ENCODE measurements around the gene ZFAND2A.

Gene ZFAND2A

DNA sequence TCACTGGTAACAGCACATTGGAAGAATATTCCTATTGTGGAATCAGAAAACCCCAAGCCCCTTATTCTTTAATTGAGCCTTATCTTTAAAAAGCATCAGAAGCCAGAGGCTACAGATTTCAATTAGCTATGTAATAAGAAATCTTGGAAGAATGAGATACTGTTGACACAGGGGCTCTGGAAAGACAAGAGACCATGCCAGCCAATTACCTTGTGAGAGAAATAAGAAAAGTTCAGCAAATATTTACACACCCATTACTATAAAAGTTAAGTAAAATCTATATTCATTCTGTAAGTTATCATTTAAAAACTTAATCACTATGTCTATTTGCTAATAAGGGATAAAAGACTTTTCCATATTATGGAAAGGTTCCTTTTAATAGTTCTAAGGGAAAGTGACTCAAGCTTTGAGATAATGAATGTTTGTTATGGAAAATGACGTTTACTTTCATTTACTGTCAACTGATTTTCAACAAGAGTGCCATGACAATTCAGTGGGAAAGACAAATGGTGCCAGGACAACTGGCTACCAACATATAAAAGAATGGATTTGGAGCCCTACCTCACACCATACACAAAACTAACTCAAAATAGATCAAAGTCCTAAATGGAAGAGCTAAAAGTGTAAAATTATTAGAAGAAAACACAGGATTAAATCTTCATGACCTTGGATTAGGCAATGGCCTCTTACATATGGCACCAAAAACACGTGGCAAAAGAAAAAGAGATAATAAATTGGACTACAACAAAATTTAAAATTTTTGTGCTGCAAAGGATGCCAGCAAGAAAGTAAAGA, 28.3 kb downstream of the ZFAND2A start:
- H3K36me3 ChIP-seq (ENCODE audit: control insufficient read depth, insufficient read depth, low read length): peaks cover 12% of the 10 kb centered on the region; the same call in 1 of the 2 replicates
- no peak overlapping the region for H3K27ac ChIP-seq (ENCODE audit: low read depth, low read length)

GRCh38 chr7:1130021-1130990, 29.7 kb downstream of the ZFAND2A start:
- Histone ChIP-seq H3K27ac (ENCODE audit: low read depth, low read length) (no peak overlapping the region), H3K36me3 (ENCODE audit: control insufficient read depth, insufficient read depth, low read length) (peaks cover 21% of the 10 kb centered on the region; the same call in 1 of the 2 replicates), H3K9me3 (ENCODE audit: control insufficient read depth, insufficient read depth, low read length) (no peaks in the 10 kb centered on the region), H3K9ac (ENCODE audit: low read depth, low read length) (no peak overlapping the region), H3K4me1 (ENCODE audit: control insufficient read depth, insufficient read depth, low read length) (no peaks in the 10 kb centered on the region), H3K27me3 (ENCODE audit: control insufficient read depth, insufficient read depth, low read length) (no peaks in the 10 kb centered on the region), H3K4me3 (ENCODE audit: low read depth, low read length) (no peak overlapping the region)

More for the DNA sequence above, 28.3 kb downstream of the ZFAND2A start:
- H3K4me3 ChIP-seq (ENCODE audit: low read depth, low read length): no peak overlapping the region
- no peaks in the 10 kb centered on the region for H3K27me3 ChIP-seq (ENCODE audit: control insufficient read depth, insufficient read depth, low read length)
- no peaks in the 10 kb centered on the region for H3K9me3 ChIP-seq (ENCODE audit: control insufficient read depth, insufficient read depth, low read length)
- H3K9ac ChIP-seq (ENCODE audit: low read depth, low read length): no peak overlapping the region
- 0 out of 2 replicates have a peak, but pooled peaks cover 1% of the 10 kb centered on the region for H3K4me1 ChIP-seq (ENCODE audit: control insufficient read depth, insufficient read depth, low read length)

- H3K4me1 ChIP-seq (ENCODE audit: control insufficient read depth, insufficient read depth, low read length): no peaks in the 10 kb centered on the region
- no peak overlapping the region for H3K9ac ChIP-seq (ENCODE audit: low read depth, low read length)
- peaks cover 24% of the 10 kb centered on the region; the same call in 1 of the 2 replicates for H3K36me3 ChIP-seq (ENCODE audit: control insufficient read depth, insufficient read depth, low read length)
- H3K27me3 ChIP-seq (ENCODE audit: control insufficient read depth, insufficient read depth, low read length): no peaks in the 10 kb centered on the region
- H3K27ac ChIP-seq (ENCODE audit: low read depth, low read length): no peak overlapping the region
- no peaks in the 10 kb centered on the region for H3K9me3 ChIP-seq (ENCODE audit: control insufficient read depth, insufficient read depth, low read length)
- H3K4me3 ChIP-seq (ENCODE audit: low read depth, low read length): no peak overlapping the region
Observed at GRCh38 chr7:1129431-1129830, 30.6 kb downstream of the ZFAND2A start.

- no peaks in the 10 kb centered on the region for H3K27me3 ChIP-seq (ENCODE audit: control insufficient read depth, insufficient read depth, low read length)
- H3K36me3 ChIP-seq (ENCODE audit: control insufficient read depth, insufficient read depth, low read length): peaks cover 24% of the 10 kb centered on the region; the same call in 1 of the 2 replicates
- peaks cover 6% of the 10 kb centered on the region; the same call in 1 of the 2 replicates for H3K4me1 ChIP-seq (ENCODE audit: control insufficient read depth, insufficient read depth, low read length)
- no peak overlapping the region for H3K27ac ChIP-seq (ENCODE audit: low read depth, low read length)
- H3K9me3 ChIP-seq (ENCODE audit: control insufficient read depth, insufficient read depth, low read length): no peaks in the 10 kb centered on the region
- H3K9ac ChIP-seq (ENCODE audit: low read depth, low read length): no peak overlapping the region
- H3K4me3 ChIP-seq (ENCODE audit: low read depth, low read length): no peak overlapping the region
Observed at GRCh38 chr7:1127001-1127400, 33.0 kb downstream of the ZFAND2A start.

- Histone ChIP-seq H3K9ac (ENCODE audit: low read depth, low read length) (no peak overlapping the region), H3K9me3 (ENCODE audit: control insufficient read depth, insufficient read depth, low read length) (no peaks in the 10 kb centered on the region), H3K27me3 (ENCODE audit: control insufficient read depth, insufficient read depth, low read length) (no peaks in the 10 kb centered on the region), H3K36me3 (ENCODE audit: control insufficient read depth, insufficient read depth, low read length) (peaks cover 27% of the 10 kb centered on the region; the same call in 1 of the 2 replicates), H3K27ac (ENCODE audit: low read depth, low read length) (no peak overlapping the region), H3K4me1 (ENCODE audit: control insufficient read depth, insufficient read depth, low read length) (peaks cover 6% of the 10 kb centered on the region; the same call in 1 of the 2 replicates), H3K4me3 (ENCODE audit: low read depth, low read length) (no peak overlapping the region)
Observed at GRCh38 chr7:1125603-1125969, 34.4 kb downstream of the ZFAND2A start.

DNA sequence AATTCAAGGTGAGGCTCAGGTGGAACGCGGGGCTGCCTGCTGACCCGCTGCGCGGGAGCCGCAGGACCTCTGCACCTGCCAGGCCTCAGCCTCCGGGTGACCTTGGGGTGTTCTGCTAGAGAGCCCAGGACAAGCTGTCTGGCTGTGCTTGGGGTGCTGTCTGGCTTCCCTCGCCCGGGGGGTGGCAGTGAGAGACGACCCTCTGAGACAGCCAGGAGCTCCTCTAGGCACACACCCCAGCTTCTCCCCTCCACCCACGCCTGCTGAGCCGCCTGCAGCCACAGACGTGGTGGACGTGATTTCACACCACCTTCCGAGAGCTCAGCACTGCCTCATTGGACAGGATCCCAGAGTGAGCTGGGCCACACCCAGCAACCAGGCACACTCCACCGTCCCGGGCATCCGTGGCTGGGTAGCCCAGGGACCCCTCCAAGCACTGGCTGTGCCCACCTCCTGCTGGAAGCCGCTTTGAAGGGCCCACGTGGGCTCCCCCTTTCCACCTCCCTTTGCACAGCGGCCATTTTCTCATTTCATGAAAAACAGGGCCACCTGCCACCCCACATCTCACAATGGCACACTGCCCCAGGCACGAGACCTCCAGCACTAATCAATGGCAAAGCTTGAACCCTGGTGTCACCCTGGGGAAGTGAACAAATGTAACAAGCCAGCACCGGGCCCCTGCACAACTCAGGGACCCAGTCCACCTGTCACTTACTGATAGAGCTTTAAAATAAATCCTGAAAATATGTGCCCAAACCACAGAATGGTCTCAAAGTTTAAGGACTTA, 35.0 kb downstream of the ZFAND2A start:
- H3K9me3 ChIP-seq (ENCODE audit: control insufficient read depth, insufficient read depth, low read length): no peaks in the 10 kb centered on the region
- peaks cover 25% of the 10 kb centered on the region; the same call in 1 of the 2 replicates for H3K36me3 ChIP-seq (ENCODE audit: control insufficient read depth, insufficient read depth, low read length)
- H3K27me3 ChIP-seq (ENCODE audit: control insufficient read depth, insufficient read depth, low read length): no peaks in the 10 kb centered on the region
- H3K4me3 ChIP-seq (ENCODE audit: low read depth, low read length): no peak overlapping the region
- no peak overlapping the region for H3K27ac ChIP-seq (ENCODE audit: low read depth, low read length)
- peaks cover 6% of the 10 kb centered on the region; the same call in 1 of the 2 replicates for H3K4me1 ChIP-seq (ENCODE audit: control insufficient read depth, insufficient read depth, low read length)
- no peak overlapping the region for H3K9ac ChIP-seq (ENCODE audit: low read depth, low read length)

- H3K9me3 ChIP-seq (ENCODE audit: control insufficient read depth, insufficient read depth, low read length): no peaks in the 10 kb centered on the region
- no peaks in the 10 kb centered on the region for H3K27me3 ChIP-seq (ENCODE audit: control insufficient read depth, insufficient read depth, low read length)
- peaks cover 22% of the 10 kb centered on the region; the same call in 1 of the 2 replicates for H3K36me3 ChIP-seq (ENCODE audit: control insufficient read depth, insufficient read depth, low read length)
- no peak overlapping the region for H3K9ac ChIP-seq (ENCODE audit: low read depth, low read length)
- H3K4me1 ChIP-seq (ENCODE audit: control insufficient read depth, insufficient read depth, low read length): peaks cover 6% of the 10 kb centered on the region; the same call in 1 of the 2 replicates
- peak overlapping the region; percentile 70 for H3K27ac ChIP-seq (ENCODE audit: low read depth, low read length)
- H3K4me3 ChIP-seq (ENCODE audit: low read depth, low read length): no peak overlapping the region
Observed at GRCh38 chr7:1124164-1124563, 35.8 kb downstream of the ZFAND2A start.

- H3K36me3 ChIP-seq (ENCODE audit: control insufficient read depth, insufficient read depth, low read length): peaks cover 22% of the 10 kb centered on the region; the same call in 1 of the 2 replicates
- no peak overlapping the region for H3K4me3 ChIP-seq (ENCODE audit: low read depth, low read length)
- H3K9me3 ChIP-seq (ENCODE audit: control insufficient read depth, insufficient read depth, low read length): no peaks in the 10 kb centered on the region
- peak overlapping the region; percentile 70 for H3K27ac ChIP-seq (ENCODE audit: low read depth, low read length)
- H3K9ac ChIP-seq (ENCODE audit: low read depth, low read length): no peak overlapping the region
- H3K4me1 ChIP-seq (ENCODE audit: control insufficient read depth, insufficient read depth, low read length): peaks cover 6% of the 10 kb centered on the region; the same call in 1 of the 2 replicates
- H3K27me3 ChIP-seq (ENCODE audit: control insufficient read depth, insufficient read depth, low read length): no peaks in the 10 kb centered on the region
Observed at GRCh38 chr7:1123715-1124114, 36.3 kb downstream of the ZFAND2A start.

GRCh38 chr7:1122832-1123501, 37.0 kb downstream of the ZFAND2A start:
- no peaks in the 10 kb centered on the region for H3K27me3 ChIP-seq (ENCODE audit: control insufficient read depth, insufficient read depth, low read length)
- peaks cover 6% of the 10 kb centered on the region; the same call in 1 of the 2 replicates for H3K4me1 ChIP-seq (ENCODE audit: control insufficient read depth, insufficient read depth, low read length)
- no peak overlapping the region for H3K4me3 ChIP-seq (ENCODE audit: low read depth, low read length)
- no peak overlapping the region for H3K27ac ChIP-seq (ENCODE audit: low read depth, low read length)
- peaks cover 22% of the 10 kb centered on the region; the same call in 1 of the 2 replicates for H3K36me3 ChIP-seq (ENCODE audit: control insufficient read depth, insufficient read depth, low read length)
- no peak overlapping the region for H3K9ac ChIP-seq (ENCODE audit: low read depth, low read length)
- no peaks in the 10 kb centered on the region for H3K9me3 ChIP-seq (ENCODE audit: control insufficient read depth, insufficient read depth, low read length)
